ENCODE measurements around the gene VWA7. TPM values are rescaled to one million over a fixed set of nuclear protein-coding genes. Genes with fewer than 3 reads are reported as not detected.
"Not testable (repeated sequence)": the region's sequence is repeated elsewhere in the genome, so short reads cannot be mapped to it uniquely, and the experiment has no call there.

VWA7 gene
- total RNA-seq, 1 experiment from 2014 or later, result 11.2 TPM

DNA sequence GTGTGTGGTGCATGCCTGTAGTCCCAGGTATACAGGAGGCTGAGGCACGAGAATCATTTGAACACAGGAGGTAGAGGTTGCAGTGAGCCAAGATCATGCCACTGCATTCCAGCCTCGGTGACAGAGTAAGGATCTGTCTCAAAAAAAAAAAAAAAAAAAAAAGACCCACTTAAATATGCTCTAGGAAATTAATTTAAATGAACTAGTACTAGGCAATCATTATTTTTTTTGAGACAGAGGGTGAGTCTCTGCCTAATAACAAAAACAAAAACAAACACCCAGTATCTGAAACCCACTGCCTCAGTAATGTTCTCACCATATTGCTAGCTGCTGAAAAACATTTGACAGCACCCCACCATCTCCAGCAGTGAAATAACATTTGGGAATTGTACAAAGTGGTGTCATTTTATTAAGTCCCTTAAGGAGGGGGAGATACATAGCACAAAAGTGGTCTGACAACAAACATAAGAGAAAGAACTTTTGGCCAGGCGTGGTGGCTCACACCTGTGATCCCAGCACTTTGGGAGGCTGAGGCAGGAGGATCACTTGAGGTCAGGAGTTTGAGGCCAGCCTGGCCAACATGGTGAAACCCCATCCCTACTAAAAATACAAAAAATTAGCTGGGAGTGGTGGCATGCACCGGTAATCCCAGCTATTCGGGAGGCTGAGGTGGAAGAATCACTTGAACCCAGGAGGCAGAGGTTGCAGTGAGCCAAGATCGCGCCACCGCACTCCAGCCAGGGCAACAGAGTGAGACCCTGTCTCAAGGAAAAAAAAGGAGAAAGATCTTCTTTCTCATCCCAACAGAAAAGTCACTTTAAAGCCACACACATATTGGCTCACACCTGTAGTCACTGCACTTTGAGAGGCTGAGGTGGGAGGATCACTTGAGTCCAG lies 24.2 kb upstream of the VWA7 start:
- DNase-seq (ENCODE audit: low spot score), result not testable (repeated sequence)

GRCh38 chr6:31799781-31800180 lies 22.7 kb upstream of the VWA7 start:
- no peak for DNase-seq (ENCODE audit: low spot score)

- no peak for DNase-seq (ENCODE audit: low spot score)
Measured at GRCh38 chr6:31797588-31797987, 20.5 kb upstream of the VWA7 start.

DNA sequence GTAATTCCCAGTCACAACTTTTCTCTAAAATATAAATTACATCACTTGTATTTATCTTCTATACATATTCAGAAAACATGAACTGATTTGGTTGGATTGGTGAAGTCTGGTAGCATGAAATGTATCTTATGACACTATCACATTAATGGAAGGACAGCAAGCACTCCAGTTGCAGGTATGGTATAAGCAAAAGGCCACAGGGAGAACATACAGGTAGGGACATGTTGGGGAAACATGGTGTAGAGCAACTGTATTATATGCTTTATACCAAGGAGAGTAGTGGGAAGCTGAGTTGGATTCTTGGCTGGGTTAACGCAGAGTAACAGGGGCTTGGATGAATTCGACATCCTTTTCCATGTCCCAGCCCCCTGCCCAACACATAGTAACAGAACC lies 19.9 kb upstream of the VWA7 start:
- DNase-seq (ENCODE audit: low spot score), result no peak

DNA sequence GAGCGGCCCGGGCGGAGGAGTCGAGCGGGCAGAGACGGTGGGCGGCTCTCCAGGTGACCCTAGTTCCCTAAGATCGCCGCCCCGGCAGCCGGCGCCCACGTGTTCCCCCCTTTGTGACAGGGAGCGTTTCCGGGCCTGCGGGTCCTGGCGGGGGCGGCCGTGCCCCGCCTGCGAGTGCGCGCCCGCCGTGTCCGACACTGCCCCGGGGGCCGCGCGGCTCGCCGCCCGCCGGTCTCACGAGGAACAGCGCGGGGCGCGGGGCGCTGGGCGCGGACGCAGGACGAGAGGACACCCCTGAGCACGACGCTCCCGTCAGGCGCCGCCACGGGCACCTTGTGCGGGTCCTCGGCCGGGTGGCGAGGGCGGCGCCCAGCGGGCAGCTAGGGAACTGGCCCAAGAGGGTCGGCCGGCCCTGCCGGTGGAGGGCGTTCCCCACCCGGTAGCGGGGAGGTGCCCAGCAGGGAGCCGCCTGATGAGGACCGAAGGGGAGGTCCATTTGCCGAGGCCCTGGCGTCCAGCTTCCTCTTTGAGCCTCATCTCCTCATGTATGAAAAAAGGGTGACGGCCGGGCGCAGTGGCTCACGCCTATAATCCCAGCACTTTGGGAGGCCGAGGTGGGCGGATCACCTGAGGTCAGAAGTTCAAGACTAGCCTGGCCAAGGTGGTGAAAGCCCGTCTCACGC lies 18.6 kb upstream of the VWA7 start, which contains the start of gene VARS1:
TSS of gene VARS1 (minus strand) at position 137 of the 683 bp plus-strand sequence. CDS start 535 bp downstream, outside the sequence.
- peak; percentile 92 for DNase-seq (ENCODE audit: low spot score)

- peak; percentile 70 for DNase-seq (ENCODE audit: low spot score)
Measured at GRCh38 chr6:31794866-31795615, 17.9 kb upstream of the VWA7 start.

GRCh38 chr6:31794294-31794865 lies 17.3 kb upstream of the VWA7 start:
- DNase-seq (ENCODE audit: low spot score), result peak; percentile 59

GRCh38 chr6:31793927-31794245 lies 16.8 kb upstream of the VWA7 start:
- not testable (repeated sequence) for DNase-seq (ENCODE audit: low spot score)

DNA sequence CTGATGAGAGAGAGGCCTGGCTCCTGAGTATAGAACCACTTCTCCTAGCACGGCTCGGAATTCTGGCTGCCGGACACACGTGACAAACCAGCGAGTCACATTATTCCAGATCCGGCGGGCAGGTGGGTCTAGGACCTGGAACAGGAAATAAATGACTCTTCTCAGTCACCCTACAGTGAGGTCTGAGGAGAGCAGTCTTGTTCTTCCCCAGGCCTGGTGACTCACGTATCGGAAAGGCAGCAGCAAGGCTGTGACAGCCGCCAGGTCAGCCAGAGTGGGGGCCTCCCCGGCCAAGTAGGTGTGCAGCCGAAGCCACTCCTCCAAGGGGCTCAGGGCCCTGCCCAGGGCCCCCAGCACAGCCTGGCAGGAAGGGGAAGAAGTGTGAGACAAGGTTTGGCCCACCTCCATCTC lies 15.6 kb upstream of the VWA7 start:
- peak; percentile 89 for DNase-seq (ENCODE audit: low spot score)

DNA sequence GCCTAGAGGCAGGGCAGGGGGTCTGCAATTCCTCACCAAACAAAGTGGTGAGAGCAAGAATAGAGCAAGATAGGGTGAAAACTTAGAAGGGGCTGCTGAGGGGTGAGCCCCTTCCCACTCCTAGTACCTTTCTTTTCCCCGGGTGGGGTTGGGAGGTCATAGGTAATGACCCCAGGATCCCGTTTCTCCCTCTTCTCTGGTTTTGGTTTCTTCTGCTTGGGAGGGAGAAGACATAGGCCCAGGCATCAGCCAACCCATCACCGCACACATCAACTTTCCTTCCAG lies 14.9 kb upstream of the VWA7 start:
- DNase-seq (ENCODE audit: low spot score), result no peak

DNA sequence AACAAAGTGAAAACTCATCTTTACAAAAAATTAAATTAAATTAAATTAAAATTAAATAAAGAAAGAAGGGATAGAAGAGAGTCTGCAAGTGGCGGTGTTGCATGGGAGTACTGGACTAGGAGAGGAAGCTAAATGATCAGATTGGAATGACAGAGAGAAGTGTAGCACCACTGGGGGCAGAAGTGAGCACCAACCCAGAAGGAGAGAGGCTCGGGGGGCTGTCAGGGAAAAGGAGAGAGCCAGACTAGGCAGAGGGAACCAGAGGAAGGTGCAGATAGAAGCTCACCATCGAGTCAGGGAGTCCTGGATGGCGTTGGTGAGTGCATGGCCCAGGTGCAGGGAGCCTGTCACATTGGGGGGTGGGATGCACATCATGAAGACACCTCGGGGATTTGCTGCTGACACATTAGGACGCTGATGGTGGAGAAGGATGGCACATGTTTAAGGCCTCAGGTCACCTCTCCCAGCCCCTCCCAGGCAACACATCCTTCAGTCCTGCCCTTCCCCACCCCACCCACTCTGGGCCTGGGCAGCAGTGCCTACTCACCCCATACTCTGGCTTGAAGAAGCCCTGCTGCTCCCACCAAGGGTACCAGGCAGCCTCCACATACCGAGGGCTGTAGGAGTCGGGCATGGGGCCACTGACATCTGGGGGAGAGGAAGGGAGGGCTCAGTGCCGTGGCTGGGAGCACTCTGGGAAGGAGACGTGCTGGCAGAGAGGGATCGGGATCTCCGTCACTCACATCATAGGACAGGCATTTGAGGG lies 14.4 kb upstream of the VWA7 start:
- DNase-seq (ENCODE audit: low spot score), result peak; percentile 67

- DNase-seq (ENCODE audit: low spot score), result no peak
Measured at GRCh38 chr6:31785475-31785874, 8.3 kb upstream of the VWA7 start.

DNA sequence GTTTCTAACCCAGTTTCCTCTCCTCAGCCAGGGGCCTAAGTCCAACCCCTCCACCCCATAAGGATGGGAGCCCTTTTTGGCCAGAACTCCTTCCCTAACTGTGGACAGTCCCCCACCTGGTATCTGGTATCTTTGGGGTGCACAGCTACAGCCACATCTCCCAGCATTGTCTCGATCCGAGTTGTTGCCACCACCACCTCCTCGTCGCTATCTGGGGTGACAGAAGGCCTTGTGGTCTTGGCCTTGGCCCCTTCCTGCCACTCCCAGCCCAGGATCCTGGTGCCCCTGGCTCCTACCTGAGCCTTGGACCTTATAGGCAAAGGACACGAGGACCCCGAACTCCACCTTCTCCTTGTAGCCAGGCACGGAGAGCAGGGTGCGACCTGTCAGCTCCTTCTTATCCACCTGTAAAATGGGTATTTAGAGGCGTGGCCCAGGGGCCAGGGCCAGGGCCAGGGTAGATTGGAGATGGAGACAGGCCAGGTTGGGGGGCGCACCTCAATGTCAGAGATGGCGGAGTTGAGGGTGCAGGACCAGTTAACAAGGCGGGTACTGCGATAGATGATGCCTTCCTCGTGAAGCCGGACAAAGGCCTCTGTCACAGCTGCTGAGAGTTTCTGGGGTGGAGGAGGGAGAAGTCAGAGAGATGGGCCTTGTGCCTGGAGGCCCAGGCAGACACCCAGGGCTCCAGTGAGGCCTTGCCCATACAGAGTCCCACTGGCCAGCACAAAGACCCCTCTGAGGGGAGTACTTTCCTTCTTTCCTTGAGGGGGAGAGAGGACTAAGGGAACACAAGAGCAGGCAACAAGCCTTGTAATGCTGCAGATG lies 7.2 kb upstream of the VWA7 start:
- no peak for DNase-seq (ENCODE audit: low spot score)

GRCh38 chr6:31782126-31782855 lies 5.2 kb upstream of the VWA7 start:
- no peak for DNase-seq (ENCODE audit: low spot score)

- no peak for DNase-seq (ENCODE audit: low spot score)
Measured at GRCh38 chr6:31781244-31782125, 4.4 kb upstream of the VWA7 start.

- no peak for DNase-seq (ENCODE audit: low spot score)
Measured at GRCh38 chr6:31780507-31781243, 3.5 kb upstream of the VWA7 start.

GRCh38 chr6:31779908-31780307 lies 2.8 kb upstream of the VWA7 start:
- DNase-seq (ENCODE audit: low spot score), result no peak
